Adrenal gland (tissue), 5 donors: ENCODE measurements around the gene SDHAF4.
"Not testable (repeated sequence)": the region's sequence is repeated elsewhere in the genome, so short reads cannot be mapped to it uniquely, and the experiment has no call there.

ENCODE experiments used
- CTCF ChIP-seq, 6 experiments: fragments of 450-650 bp in 4 of 6; fragments of 200-600 bp in 2 of 6; sonication (generic) in 1 of 6; IDR thresholded peaks; 1 replicate in 5 of 6; 2 replicates in 1 of 6; pipeline versions ENCODE4 v1.5.1 to v1.8.0; 2016 to 2021; ENCODE audit warnings: antibody characterized with exemption in 6 of 6, mild to moderate bottlenecking in 2 of 6, moderate library complexity in 1 of 6
- POLR2A ChIP-seq, 2 donors: fragments of 450-650 bp; IDR thresholded peaks; one replicate each; pipeline ENCODE4 v1.6.1; 2017; ENCODE audit warnings: antibody characterized with exemption in 2 of 2, mild to moderate bottlenecking in 2 of 2, moderate library complexity in 1 of 2
- donor health status: DM: no; HTN: no; CAD: no.

DNA sequence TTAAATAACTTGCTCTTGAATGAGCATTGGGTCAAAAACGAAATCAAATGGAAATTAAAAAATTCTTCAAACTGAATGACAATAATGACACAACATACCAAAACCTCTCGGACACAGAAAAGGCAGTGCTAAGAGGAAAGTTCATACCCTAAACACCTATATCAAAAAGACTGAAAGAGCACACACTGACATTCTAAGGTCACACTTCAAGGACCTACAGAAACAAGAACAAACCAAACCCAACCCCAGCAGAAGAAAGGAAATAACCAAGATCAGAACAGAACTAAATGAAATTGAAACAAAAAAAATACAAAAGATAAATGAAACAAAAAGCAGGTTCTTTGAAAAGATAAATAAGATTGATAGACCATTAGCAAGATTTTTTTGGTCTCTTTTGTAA, 40.6 kb downstream of the SDHAF4 start:
- not testable (repeated sequence) for TF ChIP-seq CTCF, POLR2A (IDR thresholded peaks at IDR 0.05)
